Daoy (cell line): Measurements from ENCODE around the gene SEPTIN5. TPM values are rescaled to one million over a fixed set of nuclear protein-coding genes. Genes with fewer than 3 reads are reported as not detected.

ENCODE experiments used
- DNase-seq: peaks from one replicate; pipeline ENCODE4 v3.0.0-alpha.2; 2015; ENCODE audit warnings: low read depth
- total RNA-seq: library from RNA; depleted of rRNA; stranded (reverse); fragments of >200 nt; shearing (Covaris generic); gene quantifications from 2 replicates; pipeline ENCODE4 v1.2.3, GENCODE V29; 2014

SEPTIN5 gene
- total RNA-seq, 1 experiment from 2014 or later = 6.1 TPM

DNA sequence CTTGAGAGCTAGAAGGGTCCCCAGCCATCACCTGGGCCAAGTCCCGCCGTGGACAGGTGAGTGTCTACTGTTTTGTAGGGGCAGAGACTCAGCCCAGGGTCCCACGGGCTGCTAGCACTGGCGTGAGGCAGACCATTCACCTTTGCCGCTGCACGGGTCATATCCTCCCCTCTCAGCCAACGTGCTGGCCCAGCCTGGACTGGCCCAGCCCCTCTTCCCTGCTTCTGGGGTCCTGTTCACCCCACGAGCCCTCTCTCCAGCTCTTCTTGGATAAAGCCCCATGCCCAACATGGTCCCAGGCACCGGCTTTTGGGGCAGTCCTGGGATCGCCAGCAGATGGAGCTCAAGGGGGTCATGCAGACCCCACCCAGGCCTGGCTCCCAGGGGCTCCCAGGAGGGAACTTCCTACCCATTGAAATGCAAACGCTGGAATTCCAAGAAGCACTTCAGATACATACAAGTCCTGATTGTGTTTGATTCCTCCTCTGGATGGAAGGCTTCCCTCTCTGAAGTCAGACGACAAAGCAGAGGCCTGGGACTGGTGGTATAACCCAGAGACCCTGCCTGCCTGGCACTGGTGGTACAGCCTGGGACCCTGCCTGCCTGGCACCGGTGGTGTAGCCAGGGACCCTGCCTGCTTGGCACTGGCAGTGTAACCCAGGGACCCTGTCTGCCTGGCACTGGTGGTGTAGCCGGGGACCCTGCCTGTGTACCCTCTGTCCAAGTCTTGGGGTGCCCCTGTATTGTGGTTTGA is 8.9 kb upstream of the SEPTIN5 start:
- no peak for DNase-seq

DNA sequence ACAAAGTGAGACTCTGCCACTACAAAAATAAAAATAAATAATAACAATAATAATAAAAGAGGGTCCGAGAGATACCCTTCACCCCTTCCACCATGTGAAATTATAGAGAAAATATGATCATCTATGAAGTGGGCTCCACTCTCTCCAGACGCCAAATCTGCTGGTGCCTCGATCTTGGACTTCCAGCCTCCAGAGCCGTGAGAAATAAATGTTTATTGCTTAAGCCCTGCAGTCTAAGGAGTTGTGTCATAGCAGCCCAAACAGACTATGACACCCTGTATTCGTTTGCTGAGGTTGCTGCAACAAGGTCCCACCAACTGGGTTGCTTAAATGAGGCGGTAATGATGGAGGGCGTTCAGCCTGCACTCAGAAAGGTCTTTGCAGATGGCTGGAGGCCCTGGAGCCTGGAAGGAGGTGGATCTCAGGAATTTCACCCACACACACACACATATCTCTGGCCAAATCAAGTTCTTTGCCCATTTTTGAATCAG is 7.6 kb upstream of the SEPTIN5 start:
- DNase-seq = no peak

DNA sequence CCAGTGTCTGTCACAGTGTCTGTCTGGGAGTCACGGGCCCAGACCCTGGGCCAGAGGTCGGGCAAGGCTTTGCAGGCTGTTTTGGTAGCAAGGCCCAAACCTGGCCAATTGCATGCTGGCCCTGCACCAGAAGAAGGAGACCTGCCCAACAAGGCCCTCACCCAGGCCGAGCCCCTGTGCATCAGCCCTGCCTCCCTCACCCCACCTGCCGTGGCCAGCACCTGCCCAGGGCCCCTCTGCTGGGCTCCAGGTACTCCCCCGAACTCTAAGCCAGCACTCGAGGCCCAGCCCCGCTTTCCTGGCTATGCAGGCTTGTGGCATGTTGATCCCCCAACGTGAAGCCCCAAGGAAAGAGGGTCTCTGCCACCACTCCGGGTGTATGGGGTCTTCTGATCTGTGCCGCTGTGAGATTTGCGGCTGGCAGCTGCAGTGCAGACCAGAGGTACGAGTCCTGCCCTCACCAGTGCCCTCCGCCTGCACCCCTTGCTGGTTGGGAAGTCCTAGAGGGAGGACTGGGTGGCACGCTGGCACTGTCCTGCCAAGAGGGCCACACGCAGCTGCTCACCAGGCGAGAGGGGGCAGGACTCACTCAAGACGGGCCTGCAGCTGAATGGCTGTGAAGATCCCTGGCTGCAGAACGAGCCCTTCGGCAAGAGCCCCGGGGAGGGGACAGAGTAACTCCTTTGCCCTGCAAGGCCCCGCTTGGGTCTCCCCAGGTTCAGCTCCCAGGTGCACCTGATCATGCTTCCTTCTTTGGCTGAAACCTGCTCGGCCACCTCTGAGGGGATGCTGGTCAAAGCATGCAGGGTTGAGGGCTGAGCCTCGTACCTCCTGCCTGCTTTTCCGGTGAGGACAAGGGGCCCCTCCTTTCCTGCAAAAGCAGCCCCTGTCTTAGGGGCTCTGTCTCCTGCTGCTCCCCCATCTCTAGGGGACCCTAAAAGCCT is 6.7 kb upstream of the SEPTIN5 start:
- DNase-seq = no peak

DNA sequence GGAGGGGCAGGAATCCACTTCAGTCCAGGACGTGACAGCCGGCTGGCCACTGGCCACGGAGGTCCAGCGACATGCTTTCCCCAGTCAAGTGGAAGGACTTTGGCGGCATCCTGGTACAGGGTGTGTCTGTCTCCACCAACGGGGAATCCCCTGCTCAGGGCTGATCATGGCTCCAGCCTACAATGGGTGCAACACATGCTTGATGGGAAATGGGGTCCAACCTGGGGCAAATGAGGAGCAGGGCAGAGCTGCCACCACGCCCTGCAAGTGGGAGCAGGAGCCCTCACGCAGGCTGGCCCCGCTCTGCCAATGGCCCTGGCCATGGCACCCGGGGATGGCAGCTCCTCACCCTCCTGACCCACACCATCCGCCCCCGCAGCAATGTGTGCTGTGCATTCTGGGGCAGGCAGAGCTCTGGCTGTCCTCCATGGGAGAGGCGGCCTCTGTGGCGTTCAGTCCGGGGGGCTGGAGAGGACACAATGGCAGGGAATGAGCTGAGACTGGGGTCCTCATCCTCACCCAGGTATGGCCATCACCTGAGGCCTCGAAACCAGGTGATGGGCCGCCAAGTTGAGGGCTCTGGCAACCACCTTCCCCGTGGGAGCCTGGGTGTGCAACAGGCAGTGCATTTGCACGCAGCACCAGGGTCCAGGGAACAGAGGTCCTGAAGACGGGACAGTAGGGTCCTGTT is 5.8 kb upstream of the SEPTIN5 start:
- no peak for DNase-seq

DNA sequence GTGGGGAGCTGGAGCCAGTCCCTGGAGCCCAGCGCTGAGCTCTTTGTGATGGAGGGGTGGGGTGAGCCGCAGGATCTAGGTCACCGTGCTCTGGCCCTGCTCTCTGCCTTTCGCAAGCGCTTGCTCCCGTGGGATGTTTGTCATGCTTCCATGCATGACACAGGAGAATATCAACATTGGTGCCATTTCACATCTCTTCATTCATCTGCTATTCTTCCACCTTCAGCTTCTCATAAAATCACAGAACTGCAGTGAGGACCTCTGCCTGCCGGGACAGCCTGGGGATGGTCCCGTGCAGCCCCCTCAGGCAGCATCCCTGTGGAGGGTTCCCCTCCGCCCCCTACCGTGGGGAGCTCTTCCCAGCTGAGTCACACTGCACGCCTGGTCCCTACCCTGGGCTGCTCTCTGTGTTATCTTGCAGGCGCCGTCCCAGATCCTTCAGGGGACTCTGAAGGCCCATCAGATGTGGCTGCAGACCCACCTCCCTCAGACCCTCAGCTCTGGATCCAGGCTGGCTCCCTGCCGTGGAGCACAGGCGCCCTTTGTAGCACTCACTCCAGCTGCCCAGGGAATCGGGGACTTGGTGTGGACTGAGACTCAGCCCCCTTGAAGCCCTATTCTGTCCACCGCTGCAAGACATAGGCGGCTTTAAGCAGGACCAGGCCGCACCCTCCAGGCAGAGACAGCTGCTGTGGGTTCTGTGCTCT is 5.1 kb upstream of the SEPTIN5 start:
- DNase-seq = no peak

DNA sequence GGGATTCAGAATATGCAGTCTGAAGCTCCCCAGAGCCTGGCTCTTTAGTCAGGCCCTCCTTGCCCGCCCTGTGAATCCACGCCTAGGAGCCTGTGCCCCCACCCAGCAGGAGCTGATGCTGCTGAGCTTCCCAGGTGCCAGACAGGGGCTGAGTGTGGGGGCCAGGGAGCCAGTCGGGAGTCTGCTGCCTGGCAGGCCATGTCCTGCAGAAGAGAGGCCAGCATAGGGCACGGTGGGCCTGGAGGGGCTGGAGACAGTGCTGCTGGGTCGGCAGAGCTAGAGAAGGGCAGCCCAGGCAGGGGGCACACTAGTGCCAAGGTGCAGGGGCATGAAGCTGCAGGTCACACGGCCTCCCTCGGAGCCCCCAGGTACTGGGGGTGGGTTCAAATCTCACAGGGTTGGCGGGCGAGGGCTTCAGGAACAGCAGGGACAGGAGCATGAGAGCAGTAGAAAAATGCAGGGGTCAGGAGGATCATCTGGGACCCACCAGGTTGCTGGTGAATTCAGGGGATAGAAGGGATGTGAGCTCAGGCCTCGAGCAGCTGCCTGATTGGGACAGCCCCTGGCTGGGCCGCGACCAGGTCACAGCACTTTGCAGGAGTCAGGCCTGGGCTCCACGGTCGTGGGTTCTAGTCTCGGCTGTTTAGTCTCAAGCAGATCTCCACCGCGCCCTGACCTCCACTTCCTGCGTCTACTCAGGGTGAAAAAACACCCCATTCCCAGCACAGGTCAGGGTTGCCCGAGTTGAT is 4.1 kb upstream of the SEPTIN5 start:
- no peak for DNase-seq

DNA sequence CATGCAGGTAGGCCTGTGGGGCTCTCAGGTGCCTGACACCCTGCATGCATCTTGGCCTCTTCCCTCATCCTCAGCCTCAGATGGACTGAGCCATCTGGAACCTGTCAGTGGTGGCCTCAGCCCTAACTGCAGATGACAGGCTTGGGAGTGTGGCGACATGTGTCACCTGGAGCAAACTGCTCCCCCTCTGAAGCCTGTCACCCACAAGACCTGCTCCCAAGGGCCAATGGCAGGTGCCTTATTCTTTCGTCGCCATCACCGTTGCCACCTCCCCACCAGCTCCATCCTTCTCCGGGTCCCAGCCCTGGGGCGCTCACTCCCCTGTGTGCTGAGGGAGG is 3.6 kb upstream of the SEPTIN5 start:
- no peak for DNase-seq

DNA sequence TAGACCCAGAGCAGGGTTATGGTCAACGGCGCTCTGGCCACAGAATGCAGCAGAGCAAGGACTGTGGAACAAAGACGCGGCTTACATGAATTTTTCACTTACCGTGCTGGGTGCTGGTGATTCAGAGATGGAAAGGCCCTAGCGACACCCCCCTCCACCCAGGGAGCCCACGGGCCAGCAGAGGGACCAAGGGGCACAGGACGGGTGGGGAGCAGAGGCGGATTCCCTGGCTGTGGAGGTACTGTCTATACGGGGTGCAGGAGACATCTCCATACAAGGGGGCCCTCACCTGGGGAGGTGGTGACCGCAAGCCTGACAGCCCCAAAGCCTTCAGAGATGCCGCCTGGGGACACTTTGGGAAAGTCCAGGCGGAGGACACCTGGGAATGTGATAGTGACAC is 1.1 kb upstream of the SEPTIN5 start:
- no peak for DNase-seq

DNA sequence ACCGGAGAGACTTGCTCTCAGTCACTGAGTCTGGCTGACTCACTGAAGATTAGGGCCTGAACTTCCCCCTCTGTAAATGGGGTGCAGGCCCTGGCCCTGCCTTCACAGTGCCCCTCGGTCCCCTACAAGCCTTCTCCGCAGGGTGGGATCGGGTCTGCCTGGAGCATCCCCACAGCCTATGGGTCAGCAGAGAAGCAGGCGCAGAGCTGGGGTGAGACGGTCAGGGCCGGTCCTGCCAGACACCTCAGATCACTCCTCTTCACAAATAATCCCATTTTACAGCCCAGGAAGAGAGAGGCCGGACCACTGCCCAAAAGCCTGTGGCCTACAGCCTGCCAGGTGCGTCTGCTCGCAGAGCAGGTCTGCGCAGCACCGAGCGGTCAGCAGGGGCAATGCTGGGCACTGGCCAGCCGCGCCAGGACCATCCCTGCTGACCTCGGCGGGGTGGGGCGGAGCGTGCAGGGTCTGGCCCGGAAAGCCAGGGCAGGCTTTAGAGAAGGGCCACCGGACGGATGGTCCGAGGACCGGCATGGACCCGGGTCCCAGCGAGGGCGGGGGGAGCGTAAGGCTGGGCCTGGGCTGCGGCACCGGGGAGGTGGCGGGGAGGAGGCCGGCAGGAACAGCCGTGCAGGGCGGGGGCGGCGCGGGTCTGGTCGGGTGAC is 522 bp upstream of the SEPTIN5 start:
- no peak for DNase-seq

DNA sequence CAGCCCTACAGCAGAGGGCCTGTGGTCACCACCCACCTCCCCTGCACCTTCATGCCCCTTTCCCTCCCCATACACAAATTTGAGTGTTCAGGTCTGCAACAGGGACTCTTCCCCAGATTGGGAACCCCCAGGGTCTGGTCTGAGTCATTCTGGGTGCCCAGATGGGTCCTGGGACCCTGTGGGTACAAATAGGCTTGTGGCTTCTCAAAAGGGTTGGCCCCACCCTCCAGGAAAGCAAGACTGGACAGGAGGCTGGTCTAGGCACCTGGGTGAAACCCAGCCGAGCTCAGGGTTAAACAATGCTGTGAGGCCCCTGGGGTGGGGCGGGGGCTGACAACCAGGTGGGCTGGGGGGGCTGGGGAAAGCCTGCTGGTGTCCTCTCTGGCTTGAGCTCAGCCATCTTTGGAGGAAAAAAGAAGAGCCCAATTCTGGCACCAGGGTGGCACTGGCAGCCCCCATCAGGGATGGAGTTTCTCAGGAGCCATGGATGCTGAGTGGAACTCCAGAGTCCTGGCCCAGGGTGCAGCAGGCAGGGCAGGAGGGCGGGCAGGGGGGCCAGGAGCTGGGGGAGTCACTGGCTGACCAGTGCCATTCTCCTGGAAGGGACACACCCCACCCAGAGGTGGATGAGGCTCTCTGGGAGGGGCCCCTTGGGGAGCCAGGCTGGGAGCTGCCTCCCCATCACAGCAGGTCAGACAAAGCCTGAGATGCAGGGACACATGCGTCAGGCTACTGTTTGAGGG is 1.1 kb downstream of the SEPTIN5 start:
- no peak for DNase-seq

DNA sequence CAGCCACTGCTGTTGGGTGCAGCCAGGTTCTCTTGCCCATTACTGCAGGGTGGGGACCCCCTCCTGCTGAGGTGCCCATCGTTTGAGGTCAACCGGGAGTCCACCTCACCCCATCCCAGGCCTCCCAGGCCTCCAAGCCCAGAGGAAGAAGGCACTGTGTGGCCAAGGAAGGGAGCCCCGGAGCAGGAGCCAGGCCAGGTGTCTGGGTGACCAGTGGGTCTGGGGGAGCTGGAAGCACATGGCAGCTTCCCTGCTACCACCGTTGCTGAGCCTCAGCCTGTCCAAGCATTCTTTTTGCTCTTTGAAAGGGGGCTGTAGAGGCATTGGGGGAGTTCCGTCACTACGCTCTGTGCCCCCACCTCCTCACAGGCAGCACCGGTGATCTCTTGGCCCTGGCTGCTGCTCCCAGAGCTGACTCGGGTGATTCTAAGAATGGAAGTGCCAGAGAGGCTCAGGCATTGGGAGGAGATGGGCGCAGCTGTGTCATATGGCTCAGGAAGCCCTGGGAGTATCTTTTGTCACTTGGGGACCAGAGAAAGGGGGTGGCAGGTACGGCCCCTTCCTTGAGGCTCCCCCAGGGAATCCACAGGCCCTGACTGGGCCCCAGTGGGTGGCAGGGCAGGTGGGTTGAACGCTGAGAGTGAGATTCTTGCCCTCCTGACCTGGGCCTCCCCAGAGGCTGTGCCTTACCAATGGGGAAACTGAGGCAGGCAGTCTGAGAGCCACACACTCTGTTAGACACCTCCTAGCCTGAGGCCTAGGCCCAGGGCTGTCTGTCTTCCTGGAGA is 1.9 kb downstream of the SEPTIN5 start:
- DNase-seq = no peak

DNA sequence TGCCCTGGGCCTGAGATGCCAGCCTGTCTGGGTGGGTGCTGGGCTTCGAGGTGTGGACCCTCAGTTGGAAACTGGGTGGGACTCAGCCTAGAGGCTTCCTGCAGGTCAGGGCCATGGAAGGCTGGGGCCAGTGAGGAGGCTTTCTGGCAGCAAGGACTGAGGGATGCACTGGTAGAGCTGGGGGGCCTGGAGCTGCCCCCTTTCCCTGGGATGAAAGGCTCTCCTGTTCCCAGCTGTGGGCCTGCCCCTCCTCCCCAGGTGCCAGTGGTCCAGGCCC is 2.5 kb downstream of the SEPTIN5 start:
- no peak for DNase-seq

DNA sequence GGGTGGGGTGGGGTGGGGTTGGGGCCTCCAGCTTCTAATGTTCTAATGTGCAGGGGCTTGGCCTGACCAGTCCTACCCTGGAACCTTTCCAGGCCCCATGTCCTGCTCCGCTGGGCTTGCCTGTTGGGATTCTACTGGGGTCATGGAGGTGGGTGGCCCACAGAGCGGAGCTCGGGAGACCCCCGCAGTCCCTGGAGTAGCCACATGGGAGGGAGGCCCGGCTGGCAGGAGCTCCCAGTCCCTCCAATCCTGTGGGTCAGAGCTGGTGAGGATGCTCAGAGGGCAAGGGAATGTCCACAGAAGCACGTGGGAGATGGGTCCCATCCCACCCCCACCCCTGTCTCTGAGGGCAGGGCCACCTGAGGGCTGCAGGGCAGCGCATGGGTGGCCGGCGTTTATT is 2.9 kb downstream of the SEPTIN5 start:
- DNase-seq = no peak

DNA sequence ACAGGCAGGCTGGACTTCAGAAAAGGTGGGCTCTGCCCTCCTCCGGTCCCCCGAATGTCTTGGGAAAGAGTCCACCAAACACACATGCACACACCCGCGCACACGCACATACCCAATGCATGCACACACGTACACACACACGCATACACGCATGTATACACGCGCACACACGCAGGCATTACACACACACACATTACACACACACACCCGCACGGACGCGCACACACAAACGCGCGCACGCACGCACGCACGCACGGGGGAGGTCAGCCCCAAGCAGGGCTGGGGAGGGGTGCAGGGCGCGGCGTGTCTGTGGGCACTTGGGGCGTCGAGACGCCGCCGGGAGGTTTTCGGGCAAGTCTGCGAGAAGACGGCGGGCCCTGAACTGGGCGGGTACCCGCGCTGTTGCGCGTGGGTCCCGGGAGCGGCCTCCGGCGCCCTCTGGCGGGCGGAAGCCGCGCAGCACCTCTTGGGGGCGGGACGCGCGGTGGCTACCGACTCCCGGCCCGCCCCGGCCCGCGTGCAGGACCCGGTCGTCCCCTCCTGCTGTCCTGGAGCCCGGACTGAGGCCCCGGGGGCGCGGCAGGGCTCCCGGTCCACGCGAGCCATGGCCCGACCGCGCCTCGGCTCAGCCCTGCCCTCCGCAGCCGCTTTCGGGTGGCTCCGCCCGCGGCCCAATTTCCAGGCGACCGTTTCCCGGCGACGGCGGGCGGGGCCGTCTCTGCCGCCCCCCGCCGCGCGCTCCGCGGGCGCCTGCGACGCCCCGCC is 3.6 kb downstream of the SEPTIN5 start:
- peak; percentile 74 for DNase-seq

DNA sequence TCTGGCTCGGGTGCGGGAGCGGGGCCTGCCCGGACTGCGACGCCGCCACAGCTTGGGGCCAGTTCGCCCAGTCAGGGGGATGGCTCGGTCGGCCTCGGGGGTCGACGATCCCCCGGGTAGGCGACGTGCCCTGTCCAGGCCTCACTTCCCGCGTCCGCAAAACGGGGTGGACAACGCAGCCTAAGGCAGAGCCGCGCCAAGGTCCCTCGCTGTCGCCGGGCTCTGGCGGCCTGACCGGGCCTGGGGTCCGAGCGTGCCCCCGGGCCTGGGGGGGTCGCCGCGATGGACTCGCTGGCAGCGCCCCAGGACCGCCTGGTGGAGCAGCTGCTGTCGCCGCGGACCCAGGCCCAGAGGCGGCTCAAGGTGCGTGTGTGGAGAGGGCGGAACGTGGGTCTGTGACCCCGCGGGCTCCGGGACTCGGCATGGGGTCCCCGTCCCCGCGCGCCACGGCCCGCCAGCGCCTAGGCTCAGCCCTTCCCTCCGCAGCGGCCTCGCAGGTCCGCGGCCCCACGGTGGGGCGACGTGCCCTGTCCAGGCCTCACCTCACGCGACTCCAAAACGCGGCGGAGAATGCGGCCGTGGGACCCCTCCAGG is 4.2 kb downstream of the SEPTIN5 start:
- no peak for DNase-seq

DNA sequence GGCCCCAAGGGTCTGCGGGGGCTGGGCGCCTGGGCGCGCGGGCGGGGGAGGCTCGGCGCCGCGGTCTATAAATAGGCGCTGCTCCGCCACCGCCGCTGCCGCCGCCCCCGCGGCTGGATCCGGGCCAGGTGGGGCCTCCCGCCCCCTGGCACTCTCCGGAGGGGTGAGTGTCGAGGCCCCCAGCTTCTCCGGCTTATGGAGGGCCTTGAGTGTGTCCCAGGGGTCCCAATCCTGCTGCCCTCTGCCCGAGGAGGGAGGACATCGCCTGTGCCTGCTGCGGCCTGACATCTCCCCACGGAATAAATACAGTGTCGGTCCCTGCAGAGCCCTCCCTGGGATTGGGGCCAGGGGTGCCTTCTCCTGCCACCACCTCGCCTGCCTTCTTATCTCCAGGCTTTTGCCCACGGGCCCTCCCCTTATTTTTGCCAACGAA is 4.8 kb downstream of the SEPTIN5 start:
- DNase-seq = no peak

DNA sequence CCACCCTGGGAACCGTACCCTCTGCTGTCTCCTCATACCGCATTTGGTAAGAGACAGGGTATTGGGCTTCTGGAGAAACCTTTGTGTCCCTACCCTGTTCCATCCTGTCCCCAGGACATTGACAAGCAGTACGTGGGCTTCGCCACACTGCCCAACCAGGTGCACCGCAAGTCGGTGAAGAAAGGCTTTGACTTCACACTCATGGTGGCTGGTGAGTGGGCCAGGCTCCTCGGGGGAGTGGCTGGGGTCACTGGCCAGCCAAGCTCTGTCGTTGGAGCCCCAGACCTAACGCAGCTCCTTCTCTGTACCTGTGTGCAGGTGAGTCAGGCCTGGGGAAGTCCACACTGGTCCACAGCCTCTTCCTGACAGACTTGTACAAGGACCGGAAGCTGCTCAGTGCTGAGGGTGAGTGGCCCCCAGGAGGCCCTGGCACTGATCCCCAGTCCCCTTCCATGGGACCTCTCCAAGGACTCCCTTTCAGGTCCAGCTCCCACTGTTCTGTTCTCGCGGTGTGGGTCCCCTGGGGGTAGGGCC is 5.3 kb downstream of the SEPTIN5 start:
- DNase-seq = no peak
